ENCODE data around the gene TMEM132C. TPM values are rescaled to one million over a fixed set of nuclear protein-coding genes. Genes with fewer than 3 reads are reported as not detected.

TMEM132C gene
- total RNA-seq, 1 donor from 2014 or later, result not detected

- H3K4me1 Mint-ChIP-seq, result no peaks in the 10 kb centered on the region
- POLR2A ChIA-PET, result no interaction called here
- ATAC-seq (ENCODE audit: low read depth), result no peak
- H3K4me3 Mint-ChIP-seq, result no peak overlapping the region
- CTCF ChIA-PET, result no interaction called here
- intact Hi-C loops (cut with micrococcal nuclease), result no loop called here
- no peaks in the 10 kb centered on the region for H3K27me3 Mint-ChIP-seq
- no peaks in the 10 kb centered on the region for H3K9me3 Mint-ChIP-seq
- no peak overlapping the region for H3K27ac Mint-ChIP-seq
- no peaks in the 10 kb centered on the region for H3K36me3 Mint-ChIP-seq (ENCODE audit: low read depth)
- DNase-seq, result no peak
- TF ChIP-seq CTCF (IDR thresholded peaks at IDR 0.05), result no peak
These were observed 488.6 kb downstream of the TMEM132C start for GRCh38 chr12:128755566-128755965.

All from activated B cell treated with CpG ODN at 0.5 μM for 24 hours (primary cell).